HEK293T (cell line): ENCODE measurements around the gene LRRC28.

Experiments
- CTCF ChIA-PET: fragments of 350-600 bp; formaldehyde crosslinking; extraction: SDS; loops from one replicate; lab custom pipeline; 2021; ENCODE audit warnings: antibody characterized with exemption, inconsistent platforms; lab: Yijun Ruan, JAX
- POLR2A ChIA-PET: fragments of 350-600 bp; formaldehyde crosslinking; extraction: SDS; loops from one replicate; lab custom pipeline; 2020; ENCODE audit warnings: antibody characterized with exemption, inconsistent platforms; lab: Yijun Ruan, JAX
- DNase-seq: peaks from one replicate; pipeline ENCODE4 v3.0.0; 2012; ENCODE audit warnings: mixed read lengths; ENCODE audit errors: extremely low spot score
- ARNT ChIP-seq: fragments of 450-650 bp; IDR thresholded peaks from 2 replicates; pipeline ENCODE4 v1.6.1; 2017; ENCODE audit warnings: mild to moderate bottlenecking
- BHLHE40 ChIP-seq: fragments of 450-650 bp; IDR thresholded peaks from 2 replicates; pipeline ENCODE4 v1.6.1; 2016; ENCODE audit warnings: mild to moderate bottlenecking, moderate library complexity, borderline replicate concordance
- CTBP1 ChIP-seq: fragments of 450-650 bp; IDR thresholded peaks from 2 replicates; pipeline ENCODE4 v1.6.1; 2016; ENCODE audit warnings: borderline replicate concordance
- ELF4 ChIP-seq: fragments of 450-650 bp; IDR thresholded peaks from 2 replicates; pipeline ENCODE4 v1.6.1; 2017; ENCODE audit warnings: antibody characterized with exemption
- FOXA1 ChIP-seq: fragments of 450-650 bp; IDR thresholded peaks from 2 replicates; pipeline ENCODE4 v1.6.1; 2016; ENCODE audit warnings: mild to moderate bottlenecking
- FOXK2 ChIP-seq: fragments of 450-650 bp; IDR thresholded peaks from 2 replicates; pipeline ENCODE4 v1.6.1; 2016; ENCODE audit warnings: mild to moderate bottlenecking
- FOXM1 ChIP-seq: fragments of 450-650 bp; IDR thresholded peaks from 2 replicates; pipeline ENCODE4 v1.6.1; 2017; ENCODE audit warnings: mild to moderate bottlenecking, borderline replicate concordance
- HDGF ChIP-seq: fragments of 450-650 bp; IDR thresholded peaks from 2 replicates; pipeline ENCODE4 v1.6.1; 2017; ENCODE audit warnings: antibody characterized with exemption, borderline replicate concordance
- L3MBTL2 ChIP-seq: fragments of 450-650 bp; conservative IDR thresholded peaks from 2 replicates; pipeline ENCODE4 v1.6.1; 2016; ENCODE audit warnings: mild to moderate bottlenecking
- LEF1 ChIP-seq: fragments of 450-650 bp; IDR thresholded peaks from 2 replicates; pipeline ENCODE4 v1.6.1; 2017; ENCODE audit warnings: mild to moderate bottlenecking, borderline replicate concordance
- NFRKB ChIP-seq: fragments of 450-650 bp; IDR thresholded peaks from 2 replicates; pipeline ENCODE4 v1.6.1; 2016; ENCODE audit warnings: mild to moderate bottlenecking, moderate library complexity
- SP1 ChIP-seq: fragments of 450-650 bp; IDR thresholded peaks from 2 replicates; pipeline ENCODE4 v1.6.1; 2017
- SUZ12 ChIP-seq: fragments of 450-650 bp; IDR thresholded peaks from 2 replicates; pipeline ENCODE4 v1.6.1; 2016; ENCODE audit warnings: mild to moderate bottlenecking
- TARDBP ChIP-seq: fragments of 450-650 bp; IDR thresholded peaks from 2 replicates; pipeline ENCODE4 v1.6.1; 2016
- ZNF384 ChIP-seq: fragments of 450-650 bp; IDR thresholded peaks from 2 replicates; pipeline ENCODE4 v1.6.1; 2016
- TF ChIP-seq, protein P1 (sequence below): fragments of 450-650 bp; IDR thresholded peaks from 2 replicates; pipeline ENCODE4 v1.6.1; 2016

The LRRC28 gene

DNA sequence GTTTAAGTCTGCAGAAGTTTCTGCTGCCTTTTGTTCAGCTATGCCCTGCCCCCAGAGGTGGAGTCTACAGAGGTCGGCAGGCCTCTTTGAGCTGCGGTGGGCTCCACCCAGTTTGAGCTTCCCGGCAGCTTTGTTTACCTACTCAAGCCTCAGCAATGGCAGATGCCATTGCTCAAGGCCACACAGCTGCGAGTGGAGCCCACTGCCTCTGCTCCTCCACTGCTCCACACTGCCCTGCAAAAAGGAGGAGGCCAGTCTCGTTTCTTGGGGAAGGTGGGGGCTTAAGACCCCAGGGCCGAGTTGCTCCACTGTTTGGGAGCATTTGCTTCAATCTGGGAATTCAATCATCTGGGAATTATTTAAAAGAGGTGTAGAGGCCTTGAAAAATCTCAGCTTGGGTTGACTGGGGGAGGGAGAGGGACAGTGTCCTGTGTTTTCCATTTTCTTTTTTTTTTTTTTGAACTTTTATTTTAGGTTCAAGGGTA, 169.9 kb downstream of the LRRC28 start:
- TF ChIP-seq SUZ12: no peak
- no peak for TF ChIP-seq SP1
- TF ChIP-seq, protein P1, sequence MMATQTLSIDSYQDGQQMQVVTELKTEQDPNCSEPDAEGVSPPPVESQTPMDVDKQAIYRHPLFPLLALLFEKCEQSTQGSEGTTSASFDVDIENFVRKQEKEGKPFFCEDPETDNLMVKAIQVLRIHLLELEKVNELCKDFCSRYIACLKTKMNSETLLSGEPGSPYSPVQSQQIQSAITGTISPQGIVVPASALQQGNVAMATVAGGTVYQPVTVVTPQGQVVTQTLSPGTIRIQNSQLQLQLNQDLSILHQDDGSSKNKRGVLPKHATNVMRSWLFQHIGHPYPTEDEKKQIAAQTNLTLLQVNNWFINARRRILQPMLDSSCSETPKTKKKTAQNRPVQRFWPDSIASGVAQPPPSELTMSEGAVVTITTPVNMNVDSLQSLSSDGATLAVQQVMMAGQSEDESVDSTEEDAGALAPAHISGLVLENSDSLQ: no peak
- TF ChIP-seq ARNT: no peak
- TF ChIP-seq FOXM1: no peak
- TF ChIP-seq HDGF: no peak
- TF ChIP-seq CTBP1: no peak
- no peak for TF ChIP-seq L3MBTL2
- no peak for TF ChIP-seq NFRKB
- TF ChIP-seq BHLHE40: no peak
- no peak for TF ChIP-seq TARDBP
- TF ChIP-seq FOXK2: no peak
- TF ChIP-seq ZNF384: no peak
- TF ChIP-seq LEF1: no peak
- ChIA-PET CTCF (no interaction called here), POLR2A (no interaction called here)
- no peak for DNase-seq

DNA sequence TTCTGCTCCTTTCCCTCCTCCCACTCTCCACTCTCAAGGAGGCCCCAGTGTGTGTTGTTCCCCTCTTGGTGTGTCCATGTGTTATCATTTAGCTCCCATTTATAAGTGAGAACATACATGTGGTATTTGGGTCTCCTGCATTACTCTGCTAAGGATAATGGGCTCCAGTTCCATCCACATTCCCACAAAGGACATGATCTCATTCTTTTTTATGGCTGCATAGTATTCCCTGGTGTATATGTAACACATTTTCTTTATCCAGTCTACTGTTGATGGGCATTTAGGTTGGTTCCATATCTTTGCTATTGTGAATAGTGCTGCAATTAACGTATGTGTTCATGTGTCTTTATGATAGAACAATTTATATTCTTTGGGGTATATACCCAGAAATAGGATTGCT, 170.5 kb downstream of the LRRC28 start:
- no peak for TF ChIP-seq SUZ12
- CTCF ChIA-PET: no interaction called here
- POLR2A ChIA-PET: no interaction called here
- DNase-seq: no peak

DNA sequence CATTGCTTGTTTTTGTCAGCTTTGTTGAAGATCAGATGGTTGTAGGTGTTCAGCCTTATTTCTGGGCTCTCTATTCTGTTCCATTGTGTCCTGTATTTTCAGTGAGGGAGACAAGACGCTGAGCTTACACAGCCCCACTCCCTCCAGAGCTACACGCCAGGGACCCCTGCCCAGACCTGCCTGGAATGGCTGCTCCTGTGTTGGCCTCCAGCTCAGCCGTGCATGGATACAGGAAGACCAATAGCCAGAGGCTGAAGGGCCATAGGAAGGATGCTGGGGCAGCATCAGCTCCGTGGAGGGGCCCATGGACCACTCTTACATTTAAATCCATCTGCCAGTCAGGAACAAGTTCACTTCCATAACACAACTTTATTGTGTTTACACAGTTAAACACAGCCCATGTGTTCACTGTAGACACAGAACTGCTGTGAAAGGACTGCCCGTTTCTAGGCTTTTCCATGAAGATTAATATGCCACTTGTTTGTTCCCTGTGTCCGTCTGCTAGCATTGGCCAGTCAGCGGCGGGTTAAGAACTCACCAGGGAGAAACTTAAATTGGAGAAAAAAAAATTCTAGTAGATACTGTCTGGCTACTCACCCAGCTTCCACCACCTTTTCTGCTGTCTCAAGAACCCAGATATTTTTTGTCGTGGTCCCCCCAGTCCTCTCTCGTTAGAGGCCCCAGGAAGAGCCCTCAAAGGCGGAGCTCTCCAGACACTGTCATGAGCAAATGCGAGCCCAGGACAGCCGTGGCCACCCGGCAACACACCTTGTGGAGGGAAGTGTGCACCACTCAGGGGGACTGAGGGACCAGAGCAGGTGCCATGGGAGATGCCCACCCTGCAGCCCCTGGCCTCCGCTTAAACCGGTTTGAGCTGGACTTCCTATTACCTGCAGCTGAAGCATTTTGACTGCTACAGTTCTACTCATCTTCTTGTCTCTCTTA, 172.2 kb downstream of the LRRC28 start:
- TF ChIP-seq NFRKB (no peak), L3MBTL2 (no peak), ELF4 (no peak), CTBP1 (no peak), HDGF (no peak), FOXM1 (no peak)
- POLR2A ChIA-PET: no interaction called here
- DNase-seq: no peak
- CTCF ChIA-PET: no interaction called here

DNA sequence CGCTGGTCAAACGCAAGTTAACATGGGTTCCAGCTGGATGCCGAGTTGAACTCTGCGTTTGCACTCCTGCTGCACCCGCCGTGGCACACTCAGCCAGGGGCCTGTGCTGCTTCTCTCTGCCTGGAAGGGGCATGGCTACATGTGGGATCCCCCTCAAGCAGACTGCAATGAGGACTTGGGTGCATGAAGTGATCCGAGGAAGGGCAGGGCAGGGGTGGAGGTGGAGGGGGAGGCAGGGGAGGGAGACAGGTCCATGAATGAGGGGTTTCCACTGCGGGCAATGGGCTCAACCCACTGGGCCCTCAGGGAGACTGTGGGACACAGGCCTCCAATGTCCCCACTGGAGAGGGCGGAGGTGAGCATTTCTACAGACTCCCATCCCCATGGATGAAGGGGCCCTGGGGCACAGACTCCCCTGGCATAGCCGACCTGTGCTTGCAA, 172.9 kb downstream of the LRRC28 start:
- ChIA-PET POLR2A (no interaction called here), CTCF (no interaction called here)
- TF ChIP-seq LEF1 (no peak), ARNT (no peak), CTBP1 (no peak), HDGF (no peak)
- TF ChIP-seq, protein P1: no peak
- DNase-seq: no peak

DNA sequence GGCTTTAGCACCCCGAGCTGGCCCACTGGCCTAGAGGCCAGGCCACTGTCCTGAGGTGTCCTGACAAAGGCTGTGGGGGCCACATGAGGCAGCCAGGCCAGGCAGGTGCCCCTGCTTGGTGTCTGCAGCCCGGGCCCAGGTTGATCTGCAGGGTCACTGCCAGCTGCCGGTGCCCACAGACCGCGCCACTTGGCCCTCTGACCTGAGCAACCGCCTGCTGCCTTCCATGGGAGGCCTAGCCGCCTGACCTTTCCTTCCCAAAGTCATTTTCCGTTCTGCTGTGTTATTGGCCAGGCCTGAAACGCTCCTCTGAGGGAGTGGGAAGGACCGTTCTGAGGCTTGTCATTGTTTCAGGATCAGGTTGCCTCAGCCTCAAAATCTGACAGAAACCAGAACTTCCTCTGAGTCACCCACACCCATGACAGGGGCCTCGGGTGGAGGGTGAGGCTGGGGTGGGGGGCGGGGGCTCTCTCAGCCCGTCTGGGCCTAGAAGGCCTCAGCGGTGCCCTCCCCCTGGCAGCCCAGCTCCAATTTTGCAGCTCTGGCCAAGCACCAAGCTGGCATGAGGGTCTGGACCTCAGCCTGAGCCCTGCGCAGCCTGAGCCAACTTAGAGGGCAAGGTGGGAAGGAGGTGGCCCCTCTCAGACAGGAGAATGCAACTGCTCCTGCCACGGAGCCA, 173.8 kb downstream of the LRRC28 start:
- no peak for DNase-seq
- no peak for TF ChIP-seq ARNT
- no peak for TF ChIP-seq CTBP1
- TF ChIP-seq FOXA1: no peak
- no peak for TF ChIP-seq ELF4
- TF ChIP-seq, protein P1: no peak
- TF ChIP-seq SUZ12: no peak
- TF ChIP-seq ZNF384: no peak
- TF ChIP-seq FOXM1: no peak
- no peak for TF ChIP-seq HDGF
- TF ChIP-seq SP1: no peak
- no peak for TF ChIP-seq BHLHE40
- TF ChIP-seq NFRKB: no peak
- no peak for TF ChIP-seq TARDBP
- TF ChIP-seq FOXK2: no peak
- TF ChIP-seq LEF1: no peak
- no peak for TF ChIP-seq L3MBTL2
- CTCF ChIA-PET: no interaction called here
- POLR2A ChIA-PET: no interaction called here

DNA sequence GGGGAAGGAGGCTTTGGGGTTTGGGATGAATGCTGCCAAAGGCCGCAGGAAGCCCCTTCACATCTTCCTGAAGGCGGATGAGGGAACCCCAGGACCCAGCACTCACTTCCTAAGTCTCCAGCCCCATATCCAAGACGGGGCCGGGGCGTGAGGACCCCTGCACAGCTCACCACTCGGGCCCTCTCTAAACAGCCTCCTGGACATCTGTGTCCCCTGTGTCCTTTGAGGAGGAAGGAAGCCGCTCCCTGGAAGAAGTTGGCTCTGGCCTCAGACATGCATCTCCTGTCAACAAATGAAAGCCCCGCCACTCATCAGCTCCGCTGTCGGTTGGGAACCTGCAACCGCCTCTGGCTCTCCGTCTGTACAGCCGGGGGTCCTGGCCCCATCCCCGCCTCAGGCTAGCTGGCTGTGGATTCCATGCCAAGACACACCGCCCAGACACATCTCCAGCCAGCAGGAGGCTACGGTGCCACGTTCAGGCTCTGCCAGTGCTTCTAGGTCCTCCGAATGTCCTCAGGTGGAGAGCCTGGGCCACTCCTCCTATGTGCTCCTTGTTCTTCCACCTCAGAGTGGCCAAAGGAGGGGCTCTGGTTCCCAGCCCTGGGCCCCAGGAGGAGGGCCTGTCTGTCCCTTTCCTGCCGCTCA, 174.5 kb downstream of the LRRC28 start:
- CTCF ChIA-PET: no interaction called here

More for the DNA sequence above, 174.5 kb downstream of the LRRC28 start:
- no peak for TF ChIP-seq TARDBP
- TF ChIP-seq HDGF: no peak
- TF ChIP-seq, protein P1: no peak
- TF ChIP-seq BHLHE40: no peak
- TF ChIP-seq LEF1: no peak
- TF ChIP-seq L3MBTL2: no peak
- no peak for TF ChIP-seq SUZ12
- POLR2A ChIA-PET: interaction anchor here (1.0 kb wide), 1 partner anchor 139 kb away, joined by 3 read pairs; no protein-coding TSS in a partner anchor
- DNase-seq: no peak
